Mucosa of descending colon (tissue), 3 donors: ENCODE measurements around the gene RBM23. TPM values are rescaled to one million over a fixed set of nuclear protein-coding genes. Genes with fewer than 3 reads are reported as not detected.

ENCODE experiments used
- ATAC-seq: fragments of 200-7000 bp; cut with Tn5 transposase; one replicate; pipeline ENCODE4 v1.9.1; 2020; ENCODE audit warnings: mild to moderate bottlenecking, moderate library complexity
- DNase-seq, 3 donors: peaks; one replicate each; pipeline ENCODE4 v3.0.0-alpha.2; 2020
- H3K36me3 ChIP-seq: fragments of 200-600 bp; one replicate; pipeline ENCODE4 v1.8.0; 2021; ENCODE audit warnings: low read depth, mild to moderate bottlenecking
- H3K4me1 ChIP-seq: fragments of 200-600 bp; one replicate; pipeline ENCODE4 v1.8.0; 2021; ENCODE audit warnings: low read depth, mild to moderate bottlenecking
- H3K4me3 ChIP-seq: fragments of 200-600 bp; one replicate; pipeline ENCODE4 v1.8.0; 2021; ENCODE audit warnings: mild to moderate bottlenecking
- H3K9me3 ChIP-seq: fragments of 200-600 bp; one replicate; pipeline ENCODE4 v1.8.0; 2021; ENCODE audit warnings: mild to moderate bottlenecking
- intact Hi-C, 2 donors: fragments of 100-400 bp; cut with DNase I in 1 of 2; cut with micrococcal nuclease in 1 of 2; formaldehyde crosslinking; loops; one replicate each; pipeline versions ENCODE4 v1.11.0 to v1.11.1; 2022; cut with DNase I, micrococcal nuclease
- total RNA-seq, 3 donors: library from RNA; stranded (reverse); fragmentation: NEBNext Ultra II Directional in 2 of 3; extraction: Animal tissue kit (Norgen Biotek cat#: 25700) in 2 of 3; gene quantifications; one replicate each; pipeline versions ENCODE4 v1.2.1 to v1.2.4, GENCODE V29; 2021 to 2023
- TF ChIP-seq, protein P1 (sequence below): fragments of 200-600 bp; IDR thresholded peaks from one replicate; pipeline ENCODE4 v1.8.0; 2022; ENCODE audit warnings: antibody characterized with exemption, mild to moderate bottlenecking
- donor health status: DM: no; HTN: no; CAD: no; lungs with moderate emphysema.
- donor health status: DM: no; HTN: no; CAD: no.
- donor health status: DM: no; HTN: yes; CAD: no.

Gene RBM23
- total RNA-seq, 3 donors from 2014 or later, result 74.1 to 97.9 (median 75.3) TPM

DNA sequence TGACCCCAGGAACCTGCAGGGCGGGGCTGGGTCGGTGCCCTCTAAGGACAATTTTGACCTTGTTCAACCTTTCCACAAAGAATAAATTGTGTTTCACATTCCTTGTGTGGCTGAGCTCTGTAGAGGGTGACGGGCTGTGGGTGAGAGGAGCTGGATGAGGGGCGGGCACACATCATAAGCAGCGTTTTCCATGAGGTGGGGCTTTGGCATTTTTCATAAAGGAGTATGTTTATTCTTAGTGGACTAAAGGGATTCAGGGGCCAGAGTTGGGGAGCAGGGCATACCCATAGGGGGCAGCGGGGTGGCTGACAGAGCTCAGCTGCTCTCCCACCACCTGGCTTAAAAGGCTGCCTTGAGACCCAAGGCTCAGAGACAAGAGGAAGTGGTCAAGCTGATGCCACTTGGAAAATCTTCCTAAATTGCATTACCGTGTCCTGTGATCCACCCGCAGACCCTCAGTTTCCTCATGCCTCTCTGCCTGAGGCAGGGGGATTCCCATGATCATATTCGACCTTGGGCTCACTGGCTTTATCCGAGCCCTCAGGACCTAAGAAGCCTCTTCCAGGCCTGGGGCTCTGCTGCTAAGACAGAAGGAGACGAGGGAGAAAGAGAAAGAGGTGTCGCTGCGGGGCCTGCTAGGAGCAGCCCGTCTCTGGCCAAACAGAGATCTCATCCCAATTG, 71.1 kb downstream of the RBM23 start:
- H3K4me1 ChIP-seq, result peaks cover 10% of the 10 kb centered on the region
- DNase-seq (no peak), ATAC-seq (no peak)
- H3K36me3 ChIP-seq, result no peaks in the 10 kb centered on the region
- TF ChIP-seq, protein P1, sequence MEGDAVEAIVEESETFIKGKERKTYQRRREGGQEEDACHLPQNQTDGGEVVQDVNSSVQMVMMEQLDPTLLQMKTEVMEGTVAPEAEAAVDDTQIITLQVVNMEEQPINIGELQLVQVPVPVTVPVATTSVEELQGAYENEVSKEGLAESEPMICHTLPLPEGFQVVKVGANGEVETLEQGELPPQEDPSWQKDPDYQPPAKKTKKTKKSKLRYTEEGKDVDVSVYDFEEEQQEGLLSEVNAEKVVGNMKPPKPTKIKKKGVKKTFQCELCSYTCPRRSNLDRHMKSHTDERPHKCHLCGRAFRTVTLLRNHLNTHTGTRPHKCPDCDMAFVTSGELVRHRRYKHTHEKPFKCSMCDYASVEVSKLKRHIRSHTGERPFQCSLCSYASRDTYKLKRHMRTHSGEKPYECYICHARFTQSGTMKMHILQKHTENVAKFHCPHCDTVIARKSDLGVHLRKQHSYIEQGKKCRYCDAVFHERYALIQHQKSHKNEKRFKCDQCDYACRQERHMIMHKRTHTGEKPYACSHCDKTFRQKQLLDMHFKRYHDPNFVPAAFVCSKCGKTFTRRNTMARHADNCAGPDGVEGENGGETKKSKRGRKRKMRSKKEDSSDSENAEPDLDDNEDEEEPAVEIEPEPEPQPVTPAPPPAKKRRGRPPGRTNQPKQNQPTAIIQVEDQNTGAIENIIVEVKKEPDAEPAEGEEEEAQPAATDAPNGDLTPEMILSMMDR, result no peak
- intact Hi-C loops, result no loop called here
- H3K9me3 ChIP-seq, result no peaks in the 10 kb centered on the region
- no peak overlapping the region for H3K4me3 ChIP-seq

DNA sequence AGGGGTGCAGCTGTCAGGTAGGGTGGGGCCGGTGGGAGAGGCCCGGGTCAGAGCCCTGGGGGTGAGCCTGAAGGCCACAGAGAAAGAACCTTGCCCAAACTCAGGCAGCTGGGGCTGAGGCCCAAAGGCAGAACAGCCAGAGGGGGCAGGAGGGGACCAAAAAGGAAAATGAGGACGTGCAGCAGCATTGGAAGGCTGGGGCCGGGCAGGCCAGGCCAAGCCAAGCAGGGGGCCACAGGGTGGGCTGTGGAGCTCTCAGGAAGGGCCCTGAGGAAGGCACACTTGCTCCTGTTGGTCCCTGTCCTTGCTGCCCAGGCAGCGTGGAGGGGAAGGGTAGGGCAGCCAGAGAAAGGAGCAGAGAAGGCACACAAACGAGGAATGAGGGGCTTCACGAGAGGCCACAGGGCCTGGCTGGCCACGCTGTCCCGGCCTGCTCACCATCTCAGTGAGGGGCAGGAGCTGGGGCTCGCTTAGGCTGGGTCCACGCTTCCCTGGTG, 72.1 kb downstream of the RBM23 start:
- DNase-seq, result no peak
- H3K4me3 ChIP-seq, result no peak overlapping the region
- ATAC-seq, result no peak
- no peaks in the 10 kb centered on the region for H3K9me3 ChIP-seq
- TF ChIP-seq, protein P1, result no peak
- intact Hi-C loops, result no loop called here
- H3K4me1 ChIP-seq, result peaks cover 5% of the 10 kb centered on the region
- H3K36me3 ChIP-seq, result no peaks in the 10 kb centered on the region

DNA sequence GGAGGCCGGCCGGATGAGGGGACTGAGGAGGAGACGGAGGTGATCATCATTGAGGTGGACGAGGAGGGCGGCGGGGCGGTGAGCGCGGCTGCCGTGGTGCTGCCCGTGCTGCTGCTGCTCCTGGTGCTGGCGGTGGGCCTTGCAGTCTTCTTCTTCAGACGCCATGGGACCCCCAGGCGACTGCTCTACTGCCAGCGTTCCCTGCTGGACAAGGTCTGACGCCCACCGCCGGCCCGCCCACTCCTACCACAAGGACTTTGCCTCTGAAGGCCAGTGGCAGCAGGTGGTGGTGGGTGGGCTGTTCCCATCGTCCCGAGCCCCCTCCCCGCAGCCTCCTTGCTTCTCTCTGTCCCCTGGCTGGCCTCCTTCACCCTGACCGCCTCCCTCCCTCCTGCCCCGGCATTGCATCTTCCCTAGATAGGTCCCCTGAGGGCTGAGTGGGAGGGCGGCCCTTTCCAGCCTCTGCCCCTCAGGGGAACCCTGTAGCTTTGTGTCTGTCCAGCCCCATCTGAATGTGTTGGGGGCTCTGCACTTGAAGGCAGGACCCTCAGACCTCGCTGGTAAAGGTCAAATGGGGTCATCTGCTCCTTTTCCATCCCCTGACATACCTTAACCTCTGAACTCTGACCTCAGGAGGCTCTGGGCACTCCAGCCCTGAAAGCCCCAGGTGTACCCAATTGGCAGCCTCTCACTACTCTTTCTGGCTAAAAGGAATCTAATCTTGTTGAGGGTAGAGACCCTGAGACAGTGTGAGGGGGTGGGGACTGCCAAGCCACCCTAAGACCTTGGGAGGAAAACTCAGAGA, 72.9 kb downstream of the RBM23 start:
- no peaks in the 10 kb centered on the region for H3K9me3 ChIP-seq
- no peaks in the 10 kb centered on the region for H3K36me3 ChIP-seq
- TF ChIP-seq, protein P1, result no peak
- H3K4me1 ChIP-seq, result peaks cover 5% of the 10 kb centered on the region
- ATAC-seq (no peak), DNase-seq (no peak)
- no peak overlapping the region for H3K4me3 ChIP-seq
- intact Hi-C loops, result no loop called here

DNA sequence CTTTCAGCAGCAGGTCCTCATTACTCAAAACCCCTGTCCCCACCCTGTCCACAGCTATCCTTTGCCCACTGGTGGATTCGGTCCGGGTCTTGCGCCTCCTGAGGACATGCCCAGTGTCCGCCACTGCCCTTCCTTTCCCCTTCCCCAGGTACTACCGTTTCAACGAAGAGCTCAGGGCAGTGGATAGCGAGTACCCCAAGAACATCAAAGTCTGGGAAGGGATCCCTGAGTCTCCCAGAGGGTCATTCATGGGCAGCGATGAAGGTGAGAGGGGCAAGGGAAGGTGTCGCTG, 73.9 kb downstream of the RBM23 start:
- TF ChIP-seq, protein P1, result no peak
- intact Hi-C loops, result no loop called here
- no peaks in the 10 kb centered on the region for H3K9me3 ChIP-seq
- no peak for ATAC-seq
- H3K4me3 ChIP-seq, result no peak overlapping the region
- no peaks in the 10 kb centered on the region for H3K36me3 ChIP-seq
- H3K4me1 ChIP-seq, result peaks cover 5% of the 10 kb centered on the region
- no peak for DNase-seq

DNA sequence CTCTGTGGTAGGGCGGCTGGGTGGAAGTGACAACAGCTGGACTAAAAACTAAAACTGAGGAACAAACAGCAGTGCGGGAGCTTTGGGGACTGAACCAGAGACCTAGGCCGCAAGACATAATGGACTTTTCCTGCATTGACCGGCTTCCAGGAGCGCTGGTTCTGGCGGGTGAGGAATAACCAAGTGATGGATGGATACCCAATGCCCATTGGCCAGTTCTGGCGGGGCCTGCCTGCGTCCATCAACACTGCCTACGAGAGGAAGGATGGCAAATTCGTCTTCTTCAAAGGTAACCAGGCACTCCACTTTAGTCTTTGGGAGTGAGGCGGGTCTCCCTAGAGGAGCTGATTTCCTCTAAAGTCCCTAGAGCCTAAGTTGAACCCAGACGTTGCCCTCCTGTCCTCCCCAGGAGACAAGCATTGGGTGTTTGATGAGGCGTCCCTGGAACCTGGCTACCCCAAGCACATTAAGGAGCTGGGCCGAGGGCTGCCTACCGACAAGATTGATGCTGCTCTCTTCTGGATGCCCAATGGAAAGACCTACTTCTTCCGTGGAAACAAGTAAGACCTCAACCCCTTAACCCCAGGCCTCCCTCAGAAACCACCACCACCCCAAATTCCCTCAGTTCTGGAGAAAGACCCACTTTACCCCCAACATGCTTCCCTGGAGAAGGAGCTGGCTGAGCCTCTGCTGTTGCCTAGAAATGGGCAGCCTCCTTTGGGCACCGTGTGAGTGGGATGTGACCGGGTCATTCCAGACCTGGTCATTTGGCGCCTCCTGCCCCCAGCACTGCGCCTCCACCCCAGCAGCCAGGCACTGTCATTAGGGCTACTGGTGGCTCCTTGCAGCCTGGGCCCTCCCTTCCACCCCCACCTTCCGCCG, 74.5 kb downstream of the RBM23 start:
- TF ChIP-seq, protein P1, result no peak
- intact Hi-C loops, result no loop called here
- DNase-seq, result no peak
- Histone ChIP-seq H3K4me1 (peaks cover 5% of the 10 kb centered on the region), H3K9me3 (no peaks in the 10 kb centered on the region), H3K4me3 (no peak overlapping the region), H3K36me3 (no peaks in the 10 kb centered on the region)
- no peak for ATAC-seq

Other genes starting within 250 kb of the RBM23 start
- gene OXA1L, start 152.5 kb downstream of the RBM23 start, total RNA-seq, result 100 to 1,000 TPM in 2 of 3 donors, 10 to 100 TPM in 1; 97.1 to 137 (median 115) TPM
- gene SLC7A7, start 103.7 kb downstream of the RBM23 start, total RNA-seq, result 10 to 100 TPM in 2 of 3 donors, 1 to 10 TPM in 1; 7.6 to 13.7 (median 13.2) TPM
- 10 to 100 TPM; 59.1 to 79.1 (median 64.5) TPM for gene MRPL52, start 89.3 kb downstream of the RBM23 start, total RNA-seq
- 100 to 1,000 TPM in 2 of 3 donors, 10 to 100 TPM in 1; 48.1 to 161 (median 104) TPM for gene MMP14, start 82.6 kb downstream of the RBM23 start, total RNA-seq
- gene LRP10, start 47.4 kb downstream of the RBM23 start, total RNA-seq, result 100 to 1,000 TPM; 218 to 276 (median 245) TPM
- gene REM2, start 35.9 kb downstream of the RBM23 start, total RNA-seq, result under 1 TPM; 0.35 to 0.66 (median 0.51) TPM
- 10 to 100 TPM; 47.7 to 55.1 (median 50.2) TPM for gene PRMT5, start 10.2 kb upstream of the RBM23 start, total RNA-seq
- 10 to 100 TPM; 34.0 to 42.8 (median 41.4) TPM for gene HAUS4, start 37.9 kb upstream of the RBM23 start, total RNA-seq
- gene AJUBA, start 63.4 kb upstream of the RBM23 start, total RNA-seq, result 1 to 10 TPM; 1.5 to 4.7 (median 2.3) TPM
- 10 to 100 TPM; 11.0 to 16.3 (median 11.8) TPM for gene C14orf93, start 91.0 kb upstream of the RBM23 start, total RNA-seq
- 10 to 100 TPM; 54.4 to 94.3 (median 92.5) TPM for gene PSMB5, start 115.8 kb upstream of the RBM23 start, total RNA-seq
- gene PSMB11, start 123.1 kb upstream of the RBM23 start, total RNA-seq, result not detected
- 1 to 10 TPM; 2.7 to 4.8 (median 4.4) TPM for gene CDH24, start 138.4 kb upstream of the RBM23 start, total RNA-seq
- 100 to 1,000 TPM; 143 to 172 (median 170) TPM for gene ACIN1, start 176.0 kb upstream of the RBM23 start, total RNA-seq
- 10 to 100 TPM; 46.6 to 48.3 (median 48.0) TPM for gene C14orf119, start 176.4 kb upstream of the RBM23 start, total RNA-seq
- under 1 TPM in 1 of 3 donors, not detected in 2; 0.13 TPM for gene CIROP, start 185.8 kb upstream of the RBM23 start, total RNA-seq
- not detected for gene CEBPE, start 200.1 kb upstream of the RBM23 start, total RNA-seq